Activated CD4-positive, alpha-beta T cell treated with anti-CD3 and anti-CD28 coated beads, Interleukin-2, amount 10 ng/mL, durations not matched to agents 7 days and 5 days (primary cell): ENCODE results near the gene NFIB. TPM values are rescaled to one million over a fixed set of nuclear protein-coding genes. Genes with fewer than 3 reads are reported as not detected.

Experiments used
- CTCF ChIA-PET: fragments of 350-600 bp; sonication (Branson Sonifier 250); formaldehyde crosslinking; loops from one replicate; lab custom pipeline; 2021; ENCODE audit warnings: antibody characterized with exemption; lab: Charles Lee
- POLR2A ChIA-PET: fragments of 350-600 bp; sonication (Branson Sonifier 250); formaldehyde crosslinking; loops from one replicate; lab custom pipeline; 2021; ENCODE audit warnings: antibody characterized with exemption; lab: Charles Lee
- DNase-seq: peaks from one replicate; pipeline ENCODE4 v3.0.0-alpha.2; 2020
- H3K27ac Mint-ChIP-seq: one replicate; pipeline ENCODE4 v1.8.0; 2021; ENCODE audit warnings: mild to moderate bottlenecking, moderate library complexity, mixed read lengths
- H3K27me3 Mint-ChIP-seq: one replicate; pipeline ENCODE4 v1.8.0; 2021; ENCODE audit warnings: mixed read lengths
- H3K36me3 Mint-ChIP-seq: one replicate; pipeline ENCODE4 v1.8.0; 2021; ENCODE audit warnings: low read depth, mixed read lengths
- H3K4me1 Mint-ChIP-seq: one replicate; pipeline ENCODE4 v1.8.0; 2021; ENCODE audit warnings: mixed read lengths
- H3K4me3 Mint-ChIP-seq: one replicate; pipeline ENCODE4 v1.8.0; 2021; ENCODE audit warnings: mild to moderate bottlenecking, moderate library complexity, mixed read lengths
- H3K9me3 Mint-ChIP-seq: one replicate; pipeline ENCODE4 v1.8.0; 2021; ENCODE audit warnings: mixed read lengths
- total RNA-seq, 2 experiments: library from RNA; stranded (reverse); gene quantifications; one replicate each; pipeline ENCODE4 v1.2.3, GENCODE V29; 2021

NFIB gene
- total RNA-seq, 2 experiments from 2014 or later, result not detected

GRCh38 chr9:14243514-14244042, 70.4 kb downstream of the NFIB start:
- ChIA-PET POLR2A (no interaction called here), CTCF (no interaction called here)
- Mint-ChIP-seq H3K36me3 (no peaks in the 10 kb centered on the region), H3K27ac (no peak overlapping the region), H3K4me3 (no peak overlapping the region), H3K9me3 (no peaks in the 10 kb centered on the region), H3K4me1 (no peaks in the 10 kb centered on the region), H3K27me3 (no peaks in the 10 kb centered on the region)
- DNase-seq, result no peak

GRCh38 chr9:14242150-14242805, 71.7 kb downstream of the NFIB start:
- Mint-ChIP-seq H3K36me3 (no peaks in the 10 kb centered on the region), H3K4me3 (no peak overlapping the region), H3K27me3 (no peaks in the 10 kb centered on the region), H3K4me1 (no peaks in the 10 kb centered on the region), H3K27ac (no peak overlapping the region), H3K9me3 (no peaks in the 10 kb centered on the region)
- DNase-seq, result no peak
- POLR2A ChIA-PET, result no interaction called here
- CTCF ChIA-PET, result no interaction called here

GRCh38 chr9:14240537-14240936, 73.4 kb downstream of the NFIB start:
- ChIA-PET POLR2A (interaction anchor here (0.7 kb wide), 1 partner anchor 272 kb away, joined by 3 read pairs; no protein-coding TSS in a partner anchor), CTCF (no interaction called here)
- Mint-ChIP-seq H3K4me3 (no peak overlapping the region), H3K9me3 (no peaks in the 10 kb centered on the region), H3K36me3 (no peaks in the 10 kb centered on the region), H3K27ac (no peak overlapping the region), H3K27me3 (no peaks in the 10 kb centered on the region), H3K4me1 (no peaks in the 10 kb centered on the region)
- DNase-seq, result no peak

- DNase-seq, result no peak
- Mint-ChIP-seq H3K27ac (no peak overlapping the region), H3K27me3 (no peaks in the 10 kb centered on the region), H3K4me3 (no peak overlapping the region), H3K36me3 (no peaks in the 10 kb centered on the region), H3K4me1 (no peaks in the 10 kb centered on the region), H3K9me3 (no peaks in the 10 kb centered on the region)
- ChIA-PET POLR2A (no interaction called here), CTCF (no interaction called here)
Measured at GRCh38 chr9:14238518-14238917, 75.4 kb downstream of the NFIB start.

- no peaks in the 10 kb centered on the region for H3K9me3 Mint-ChIP-seq
- CTCF ChIA-PET, result no interaction called here
- H3K36me3 Mint-ChIP-seq, result no peaks in the 10 kb centered on the region
- H3K4me1 Mint-ChIP-seq, result no peaks in the 10 kb centered on the region
- H3K27me3 Mint-ChIP-seq, result no peaks in the 10 kb centered on the region
- H3K27ac Mint-ChIP-seq, result no peak overlapping the region
- DNase-seq, result no peak
- H3K4me3 Mint-ChIP-seq, result no peak overlapping the region
- POLR2A ChIA-PET, result no interaction called here
Measured at GRCh38 chr9:14238079-14238478, 75.9 kb downstream of the NFIB start.

GRCh38 chr9:14236591-14236990, 77.3 kb downstream of the NFIB start:
- Mint-ChIP-seq H3K4me3 (no peak overlapping the region), H3K27me3 (no peaks in the 10 kb centered on the region)

GRCh38 chr9:14232111-14232510, 81.8 kb downstream of the NFIB start:
- POLR2A ChIA-PET, result no interaction called here
- Mint-ChIP-seq H3K4me1 (no peaks in the 10 kb centered on the region), H3K4me3 (no peak overlapping the region), H3K36me3 (no peaks in the 10 kb centered on the region), H3K27ac (no peak overlapping the region), H3K9me3 (no peaks in the 10 kb centered on the region), H3K27me3 (no peaks in the 10 kb centered on the region)
- DNase-seq, result no peak
- CTCF ChIA-PET, result no interaction called here

More at GRCh38 chr9:14236591-14236990, 77.3 kb downstream of the NFIB start:
- no peaks in the 10 kb centered on the region for H3K4me1 Mint-ChIP-seq
- ChIA-PET CTCF (no interaction called here), POLR2A (no interaction called here)
- no peak overlapping the region for H3K27ac Mint-ChIP-seq
- no peaks in the 10 kb centered on the region for H3K9me3 Mint-ChIP-seq
- H3K36me3 Mint-ChIP-seq, result no peaks in the 10 kb centered on the region
- no peak for DNase-seq

GRCh38 chr9:14231196-14231990, 82.5 kb downstream of the NFIB start:
- H3K4me3 Mint-ChIP-seq, result no peak overlapping the region
- H3K4me1 Mint-ChIP-seq, result no peaks in the 10 kb centered on the region
- CTCF ChIA-PET, result no interaction called here
- no peaks in the 10 kb centered on the region for H3K27me3 Mint-ChIP-seq
- no peaks in the 10 kb centered on the region for H3K9me3 Mint-ChIP-seq
- no peaks in the 10 kb centered on the region for H3K36me3 Mint-ChIP-seq
- no peak for DNase-seq
- no peak overlapping the region for H3K27ac Mint-ChIP-seq
- POLR2A ChIA-PET, result no interaction called here

GRCh38 chr9:14228602-14229001, 85.3 kb downstream of the NFIB start:
- CTCF ChIA-PET, result no interaction called here
- no peaks in the 10 kb centered on the region for H3K9me3 Mint-ChIP-seq
- no peak overlapping the region for H3K4me3 Mint-ChIP-seq

GRCh38 chr9:14226855-14227532, 86.9 kb downstream of the NFIB start:
- ChIA-PET POLR2A (no interaction called here), CTCF (no interaction called here)
- no peaks in the 10 kb centered on the region for H3K27me3 Mint-ChIP-seq
- no peaks in the 10 kb centered on the region for H3K36me3 Mint-ChIP-seq
- no peak for DNase-seq
- H3K4me1 Mint-ChIP-seq, result no peaks in the 10 kb centered on the region
- H3K27ac Mint-ChIP-seq, result no peak overlapping the region
- H3K9me3 Mint-ChIP-seq, result no peaks in the 10 kb centered on the region
- no peak overlapping the region for H3K4me3 Mint-ChIP-seq

More at GRCh38 chr9:14228602-14229001, 85.3 kb downstream of the NFIB start:
- H3K4me1 Mint-ChIP-seq, result no peaks in the 10 kb centered on the region
- no peak overlapping the region for H3K27ac Mint-ChIP-seq
- no peaks in the 10 kb centered on the region for H3K36me3 Mint-ChIP-seq
- POLR2A ChIA-PET, result no interaction called here
- DNase-seq, result no peak
- H3K27me3 Mint-ChIP-seq, result no peaks in the 10 kb centered on the region

GRCh38 chr9:14223081-14223480, 90.9 kb downstream of the NFIB start:
- no peaks in the 10 kb centered on the region for H3K27me3 Mint-ChIP-seq

GRCh38 chr9:14222149-14222835, 91.6 kb downstream of the NFIB start:
- Mint-ChIP-seq H3K27ac (no peak overlapping the region), H3K9me3 (no peaks in the 10 kb centered on the region), H3K36me3 (no peaks in the 10 kb centered on the region), H3K4me1 (no peaks in the 10 kb centered on the region), H3K4me3 (no peak overlapping the region), H3K27me3 (no peaks in the 10 kb centered on the region)
- DNase-seq, result no peak
- CTCF ChIA-PET, result no interaction called here
- POLR2A ChIA-PET, result no interaction called here

More at GRCh38 chr9:14223081-14223480, 90.9 kb downstream of the NFIB start:
- DNase-seq, result no peak
- Mint-ChIP-seq H3K9me3 (no peaks in the 10 kb centered on the region), H3K27ac (no peak overlapping the region), H3K36me3 (no peaks in the 10 kb centered on the region), H3K4me1 (no peaks in the 10 kb centered on the region), H3K4me3 (no peak overlapping the region)
- ChIA-PET POLR2A (no interaction called here), CTCF (no interaction called here)
